DMS53 treated with DMSO at 0.1 percent for 48 hours (cell line): ENCODE data around the gene KLK8.
A peak's percentile ranks its signal among the peaks of the same experiment; 100 is the strongest.

Source experiments
- DNase-seq: peaks from one replicate; lab custom pipeline; 2025; ENCODE audit not compliant: unreplicated experiment; lab: John Stamatoyannopoulos, UW

Gene KLK8, protein sequence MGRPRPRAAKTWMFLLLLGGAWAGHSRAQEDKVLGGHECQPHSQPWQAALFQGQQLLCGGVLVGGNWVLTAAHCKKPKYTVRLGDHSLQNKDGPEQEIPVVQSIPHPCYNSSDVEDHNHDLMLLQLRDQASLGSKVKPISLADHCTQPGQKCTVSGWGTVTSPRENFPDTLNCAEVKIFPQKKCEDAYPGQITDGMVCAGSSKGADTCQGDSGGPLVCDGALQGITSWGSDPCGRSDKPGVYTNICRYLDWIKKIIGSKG

DNA sequence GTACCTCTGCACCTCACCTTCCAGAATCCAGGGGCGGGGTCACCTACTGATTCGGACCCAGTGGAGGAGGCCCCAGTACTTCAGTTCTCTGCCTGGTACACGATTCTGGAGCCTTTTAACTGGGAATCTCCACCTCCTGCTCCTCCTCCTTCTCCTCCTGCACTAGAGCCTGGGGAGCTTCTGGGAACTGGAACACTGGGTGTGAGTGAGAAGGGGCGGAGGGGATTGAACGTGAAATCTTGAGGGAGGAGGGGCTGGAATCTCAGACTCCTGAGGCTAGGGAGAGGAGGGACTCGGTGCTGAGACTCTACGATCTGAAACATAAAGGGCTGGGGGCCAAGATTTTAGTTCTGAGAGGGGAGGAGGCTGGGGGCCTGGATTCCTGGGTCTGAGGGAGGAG, at the start of gene KLK8:
Gene KLK8, minus strand, starts transcription at position 90 of the 400 bp plus-strand sequence. CDS start 437 bp downstream, outside the sequence.
- no peak for DNase-seq

DNA sequence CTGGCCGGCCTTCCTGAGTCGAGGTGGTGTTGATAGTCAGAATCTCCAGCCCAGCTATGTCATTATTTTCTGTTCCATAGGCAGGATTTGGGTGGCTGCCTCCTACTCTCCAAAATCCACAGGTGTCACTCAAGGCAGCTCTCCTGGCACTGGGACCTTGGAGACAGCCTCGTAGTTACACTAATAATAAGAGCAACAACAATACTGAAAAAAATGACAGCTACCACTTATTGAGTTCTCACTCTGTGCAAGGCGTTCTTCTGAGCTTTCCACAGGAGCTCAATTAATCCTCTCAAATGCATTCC, 45.6 kb upstream of the KLK8 start:
- DNase-seq, result no peak

DNA sequence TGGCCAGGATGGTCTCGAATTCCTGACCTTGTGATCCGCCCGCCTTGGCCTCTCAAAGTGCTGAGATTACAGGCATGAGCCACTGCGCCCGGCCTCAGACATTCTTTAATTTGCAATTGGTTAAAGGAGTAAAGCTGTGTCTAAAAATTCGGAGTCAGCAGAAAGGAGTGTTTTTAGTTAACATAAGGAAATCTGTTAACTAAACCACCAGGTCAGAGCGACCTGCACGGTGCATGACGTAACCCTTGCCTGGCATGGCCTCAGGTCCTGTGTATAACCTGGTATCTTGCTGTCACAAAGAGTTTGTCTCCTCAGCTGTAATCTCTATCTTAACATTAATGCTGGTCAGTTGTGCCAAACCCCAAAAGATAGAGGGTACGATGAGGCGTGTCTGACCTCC, 42.9 kb upstream of the KLK8 start:
- no peak for DNase-seq

DNA sequence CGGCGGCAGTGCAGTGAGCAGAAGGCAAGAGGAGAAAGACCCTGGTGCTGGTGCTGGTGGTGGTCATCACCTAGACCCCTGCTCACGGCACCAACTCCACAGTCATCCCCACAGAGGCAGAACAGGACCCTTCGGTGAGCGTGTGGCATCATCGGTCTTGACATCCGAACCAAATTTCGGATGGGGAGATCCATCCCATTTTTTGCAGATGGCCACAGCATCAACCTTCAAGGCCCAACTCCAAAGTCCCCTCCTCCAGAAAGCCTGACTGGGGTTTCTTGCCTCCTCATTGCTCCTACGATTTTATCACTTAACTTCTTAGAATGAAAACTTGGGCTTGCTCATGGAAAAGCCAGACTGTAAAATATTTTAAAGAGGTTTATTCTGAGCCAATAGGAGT, 42.1 kb upstream of the KLK8 start:
- DNase-seq, result no peak

DNA sequence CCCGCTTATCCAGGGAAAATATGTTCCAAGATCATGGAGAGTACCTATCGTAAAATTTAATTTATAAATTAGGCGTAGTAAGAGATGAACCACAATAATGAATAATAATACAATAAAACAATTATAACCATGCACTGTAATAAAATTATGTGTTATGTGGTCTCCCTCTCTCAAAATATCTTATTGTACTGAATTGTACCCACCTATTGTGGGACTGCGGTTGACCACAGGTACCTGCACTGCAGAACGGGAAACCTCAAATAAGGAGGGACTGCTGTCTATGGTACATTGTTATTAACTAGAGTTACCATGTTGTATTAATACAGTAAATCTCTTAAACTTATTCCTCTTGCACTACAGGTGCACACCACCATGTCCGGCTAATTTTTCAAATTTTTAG, 38.7 kb upstream of the KLK8 start:
- DNase-seq, result no peak

DNA sequence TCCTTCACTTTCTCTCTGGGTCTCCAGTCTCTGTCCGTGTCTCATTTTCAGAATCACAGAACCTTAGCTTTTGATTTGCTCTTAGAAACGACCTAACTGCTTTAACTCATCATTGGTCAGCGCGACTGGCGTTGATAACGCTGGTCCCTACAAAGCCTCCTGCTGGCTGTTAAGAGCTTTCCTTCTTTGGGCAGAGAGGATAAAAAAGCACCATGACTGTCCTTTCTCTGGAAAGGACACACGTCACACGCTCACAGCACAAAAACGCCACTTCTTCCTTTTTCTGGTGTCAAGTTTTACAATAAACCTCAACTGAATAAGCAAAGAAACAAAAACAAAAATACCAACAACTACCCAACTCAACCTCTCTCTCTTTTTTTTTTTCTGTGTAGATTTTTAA, 35.1 kb upstream of the KLK8 start:
- no peak for DNase-seq

DNA sequence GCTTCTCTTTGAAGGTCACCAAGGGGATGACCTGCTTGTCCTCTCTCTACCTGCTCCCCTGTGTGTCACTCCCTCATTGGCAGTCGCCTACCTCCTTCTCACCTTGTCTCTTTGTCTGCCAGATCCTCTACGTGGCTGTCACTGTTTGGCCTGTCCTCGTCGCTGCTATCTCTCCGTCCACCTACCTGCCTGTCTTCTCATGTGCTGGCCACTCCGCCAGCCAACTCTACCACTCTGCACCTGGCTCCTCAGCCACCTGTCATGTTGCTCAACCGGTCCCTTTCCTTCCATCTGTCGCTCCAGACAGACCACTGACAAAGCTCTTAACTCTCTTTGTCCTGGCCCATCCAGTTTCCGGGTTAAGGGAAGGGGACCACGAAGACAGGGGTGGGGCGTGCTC, 33.3 kb upstream of the KLK8 start, which contains the start of gene KLK12:
Gene KLK12, minus strand, starts transcription at position 299 of the 400 bp plus-strand sequence. CDS start 381 bp downstream, outside the sequence.
- DNase-seq, result peak; percentile 96

DNA sequence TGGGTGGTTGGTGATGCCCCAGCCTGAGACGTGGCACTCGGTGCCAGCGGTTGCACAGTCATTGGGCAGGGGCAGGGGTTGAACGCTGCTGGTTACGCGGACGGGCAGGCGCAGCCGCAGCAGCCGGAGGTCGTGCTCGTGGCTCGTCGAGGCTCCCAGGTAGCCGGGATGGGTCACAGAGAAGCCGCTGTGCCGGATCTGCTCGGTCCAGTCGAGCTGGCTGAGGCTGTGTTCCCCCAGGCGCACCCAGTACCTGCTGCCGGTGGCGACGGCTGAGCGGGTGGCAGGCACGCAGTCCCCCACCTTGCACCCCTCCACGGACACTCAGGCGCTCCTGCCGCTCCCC, 30.4 kb upstream of the KLK8 start:
- DNase-seq, result no peak

DNA sequence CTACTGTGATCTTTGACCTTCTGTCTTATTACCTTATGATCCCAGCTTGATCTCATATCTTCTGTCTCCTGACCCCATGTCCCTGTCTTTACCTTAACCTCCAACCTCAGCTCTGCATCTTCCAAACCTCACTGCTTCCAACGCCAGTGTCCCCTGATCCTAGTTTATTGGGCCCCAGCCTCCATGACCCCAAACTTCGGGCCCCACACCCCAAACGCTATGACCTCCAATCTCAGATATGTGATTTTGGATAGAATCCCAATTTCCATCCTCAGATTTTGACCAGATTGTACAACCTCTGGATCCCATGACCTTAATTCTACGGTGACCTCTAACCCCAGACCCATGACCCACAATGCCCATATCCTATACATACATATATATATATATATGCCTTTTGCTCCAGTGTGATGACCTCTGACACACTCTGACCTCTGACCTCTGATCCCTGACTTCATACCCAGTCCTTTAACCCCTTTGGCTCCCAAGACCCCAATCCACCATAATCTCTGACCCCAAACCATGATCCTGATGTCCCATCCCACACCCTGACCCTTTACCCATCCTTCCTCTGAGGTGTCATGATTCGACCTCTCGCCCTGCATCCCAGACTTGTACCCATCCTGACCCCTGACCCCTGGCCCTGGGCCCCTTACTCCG, 29.9 kb upstream of the KLK8 start:
- no peak for DNase-seq

DNA sequence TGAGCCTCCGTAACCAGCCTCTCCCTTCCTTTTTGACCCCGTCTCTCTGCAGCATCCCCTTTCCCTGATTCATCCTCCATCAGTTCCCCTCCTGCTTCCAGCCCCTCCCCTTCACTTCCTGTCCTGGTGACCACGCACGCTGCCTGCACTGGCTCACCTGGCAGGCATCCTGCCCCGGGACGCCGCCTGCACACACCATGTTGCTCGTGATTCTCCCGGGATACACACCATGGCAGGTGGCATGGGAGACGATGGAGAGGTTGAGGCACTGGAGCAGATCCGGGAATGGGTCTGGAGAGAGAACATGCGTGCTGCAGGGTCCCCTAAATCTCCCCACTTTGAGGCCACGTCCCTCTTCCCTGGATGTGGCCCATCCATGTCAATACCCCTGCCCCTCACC, 29.2 kb upstream of the KLK8 start:
- no peak for DNase-seq

DNA sequence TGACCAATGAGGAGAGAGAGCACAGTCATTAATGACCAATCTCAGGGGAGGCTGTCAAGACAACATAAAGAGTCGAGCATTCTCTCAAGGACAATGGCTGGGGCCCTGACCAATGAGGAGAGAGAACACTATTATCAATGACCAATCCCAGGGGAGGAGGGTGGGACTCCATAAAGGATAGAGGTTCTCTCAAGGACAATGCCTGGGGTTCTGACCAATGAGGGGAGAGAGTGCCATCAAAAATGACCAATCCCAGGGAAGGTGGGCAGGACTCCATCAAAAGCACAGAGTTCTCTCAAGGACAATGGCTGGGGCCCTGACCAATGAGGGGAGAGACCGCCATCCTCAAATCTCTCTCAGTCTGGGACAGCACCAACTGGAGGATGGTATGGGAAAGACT, 28.3 kb upstream of the KLK8 start:
- no peak for DNase-seq

DNA sequence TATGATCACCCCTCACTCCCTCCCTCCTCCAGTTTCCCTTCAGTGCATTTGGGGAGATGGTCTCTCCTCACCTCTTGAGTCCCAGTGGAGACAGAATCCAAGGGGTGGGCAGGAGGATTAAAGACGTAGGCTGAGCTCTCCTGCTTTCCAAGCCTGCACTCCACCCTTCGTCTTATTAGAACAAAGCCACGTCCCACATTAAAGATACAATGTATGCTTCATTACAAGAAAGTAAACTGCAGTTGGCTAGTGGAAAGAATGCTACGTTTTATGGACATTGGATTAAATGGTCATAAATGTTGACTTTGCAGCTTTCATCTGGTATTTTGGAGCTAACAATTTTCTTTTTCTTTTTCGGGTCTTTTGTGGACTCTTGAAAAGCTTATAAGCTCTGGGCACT, 26.5 kb upstream of the KLK8 start:
- DNase-seq, result no peak

DNA sequence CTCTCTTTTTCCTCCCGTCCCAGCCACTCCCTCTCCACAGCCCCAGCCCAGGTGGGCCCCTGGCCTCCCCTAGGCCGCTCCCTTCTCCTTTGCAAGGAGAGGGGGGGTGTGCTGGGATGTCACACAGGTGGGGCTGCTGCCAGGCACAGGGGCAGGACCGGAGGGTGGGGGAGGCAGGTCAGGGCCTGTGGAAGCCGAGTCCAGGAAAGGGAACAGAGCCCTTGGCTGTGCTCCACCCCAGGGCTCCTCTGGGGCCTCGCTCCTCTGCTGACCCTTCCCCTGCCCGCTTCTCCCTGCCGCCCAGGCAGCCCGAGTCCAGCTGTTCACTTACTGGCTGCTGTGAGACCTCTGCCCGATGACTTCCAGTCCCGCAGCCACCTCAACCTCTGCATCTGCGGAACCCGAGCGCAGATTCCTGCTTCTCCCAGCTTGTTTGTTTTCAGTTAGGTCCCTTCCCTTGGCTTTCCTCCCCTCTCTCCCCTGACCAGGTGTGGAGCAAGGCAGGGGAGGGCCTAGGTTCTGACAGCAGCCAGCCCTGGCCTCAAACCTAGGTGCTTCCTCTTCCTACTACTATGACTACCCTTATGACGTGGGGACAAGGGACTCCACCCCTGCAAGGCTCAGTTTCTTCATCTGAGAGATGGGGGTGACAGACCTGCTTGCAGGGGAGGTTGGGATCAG, 25.9 kb upstream of the KLK8 start:
- DNase-seq, result peak; percentile 62

DNA sequence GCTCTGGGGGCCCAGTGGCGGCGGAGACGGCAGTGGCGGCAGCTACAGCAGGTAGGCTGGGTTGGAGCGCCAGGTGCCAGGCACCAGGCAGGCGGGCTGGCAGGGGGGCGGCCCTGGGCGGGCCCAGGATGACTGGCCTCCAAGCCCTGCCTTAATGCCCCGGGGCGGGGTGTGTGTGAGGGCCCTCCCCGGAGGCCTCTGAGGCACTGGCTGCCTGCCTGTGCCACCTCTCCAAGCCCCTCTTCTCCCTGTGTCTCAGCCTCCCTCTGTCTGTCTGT, 25.1 kb upstream of the KLK8 start, which contains the start of gene KLK11:
Gene KLK11, minus strand, starts transcription at position 63 of the 278 bp plus-strand sequence. CDS start 985 bp downstream, outside the sequence.
- DNase-seq, result peak; percentile 83

DNA sequence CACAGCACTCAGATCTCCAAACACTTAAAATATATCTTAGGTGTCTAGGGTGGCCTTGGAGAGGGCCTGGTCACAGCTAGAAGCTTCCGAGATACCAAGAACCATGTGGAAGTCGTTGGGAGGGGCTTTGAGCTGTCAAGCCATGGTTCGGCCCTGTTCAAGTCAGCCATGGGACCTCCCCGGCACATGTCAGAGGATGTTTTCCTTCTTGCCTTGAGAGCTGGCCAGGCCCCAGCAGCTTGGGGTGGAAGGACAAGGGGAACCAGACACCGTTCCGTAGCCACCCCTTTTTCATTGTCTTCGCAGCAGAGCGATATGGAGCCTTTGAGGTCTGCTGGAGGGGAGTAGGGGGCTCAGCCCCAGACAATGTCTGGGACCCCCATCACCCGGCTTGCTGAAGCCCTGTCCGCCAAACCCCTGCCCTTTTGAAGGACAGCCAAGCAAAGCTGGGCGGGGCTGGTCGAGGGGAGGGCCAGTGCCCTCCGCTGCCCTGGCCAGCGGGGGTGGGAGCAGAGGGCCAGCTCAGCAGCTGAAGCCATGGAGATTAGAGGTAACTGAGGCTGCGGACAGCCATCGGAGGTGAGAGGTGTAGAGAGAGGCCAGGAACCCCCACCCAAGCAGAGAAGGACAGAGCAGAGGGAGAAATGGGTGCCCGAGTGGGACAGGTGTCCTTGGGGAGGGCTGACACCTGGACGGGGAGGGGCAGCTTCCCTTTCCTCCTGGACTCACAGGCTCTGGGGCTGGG, 24.6 kb upstream of the KLK8 start:
- DNase-seq, result peak; percentile 42

DNA sequence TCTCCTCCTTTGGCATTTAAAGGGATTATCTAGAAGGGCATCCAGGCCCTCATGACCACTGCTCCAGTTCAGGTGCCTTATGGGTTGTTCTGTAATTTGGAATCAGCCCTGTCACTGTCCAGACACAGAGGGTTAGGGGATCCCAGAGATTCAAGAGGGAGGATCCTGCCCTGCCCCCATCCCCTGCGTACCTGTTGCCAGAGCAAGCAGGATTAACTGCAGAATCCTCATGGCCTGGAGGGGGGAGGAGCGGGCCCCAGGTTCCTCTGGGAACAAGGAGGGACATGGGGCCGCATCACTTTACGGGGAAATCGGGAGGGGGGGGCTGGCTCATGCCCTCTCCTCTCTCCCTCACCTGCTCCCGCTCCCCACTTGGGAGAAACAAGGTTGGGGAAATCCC, 24.0 kb upstream of the KLK8 start:
- peak; percentile 42 for DNase-seq

DNA sequence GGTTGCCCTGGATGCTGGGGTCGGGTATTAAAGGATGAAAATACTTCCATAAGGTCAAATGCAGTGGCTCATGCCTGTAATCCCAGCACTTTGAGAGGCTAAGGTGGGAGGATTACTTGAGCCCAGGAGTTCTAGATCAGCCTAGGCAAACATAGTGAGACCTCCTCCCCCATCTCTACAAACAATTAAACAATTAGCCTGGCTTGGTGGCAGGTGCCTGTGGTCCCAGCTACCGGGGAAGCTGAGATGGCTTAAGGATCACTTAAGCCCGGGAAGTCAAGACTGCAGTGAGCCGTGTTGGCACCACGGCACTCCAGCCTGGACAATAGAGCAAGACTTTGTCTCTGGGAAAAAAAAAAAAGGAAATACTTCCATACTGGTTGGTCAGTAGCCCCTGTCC, 23.5 kb upstream of the KLK8 start:
- DNase-seq, result peak; percentile 86

DNA sequence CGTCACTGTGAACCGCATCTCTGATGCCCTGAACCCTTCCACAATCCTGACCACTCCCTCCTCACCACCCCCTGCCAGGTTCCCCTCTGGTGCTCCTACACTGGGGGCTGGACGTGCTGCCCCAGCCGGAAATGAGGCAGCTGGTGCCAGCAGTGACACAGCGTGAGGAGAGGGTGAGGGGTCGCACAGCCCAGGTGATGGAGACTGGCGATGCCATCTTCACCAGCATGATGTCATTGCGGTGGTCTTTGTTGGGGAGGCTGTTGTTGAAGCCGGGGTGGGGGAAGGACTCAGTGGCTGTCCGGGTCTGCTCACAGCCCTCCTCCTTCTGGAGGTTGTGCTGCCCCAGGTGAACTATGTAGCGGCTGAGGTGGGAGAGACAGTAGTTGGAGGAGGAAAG, 22.5 kb upstream of the KLK8 start:
- DNase-seq, result no peak

DNA sequence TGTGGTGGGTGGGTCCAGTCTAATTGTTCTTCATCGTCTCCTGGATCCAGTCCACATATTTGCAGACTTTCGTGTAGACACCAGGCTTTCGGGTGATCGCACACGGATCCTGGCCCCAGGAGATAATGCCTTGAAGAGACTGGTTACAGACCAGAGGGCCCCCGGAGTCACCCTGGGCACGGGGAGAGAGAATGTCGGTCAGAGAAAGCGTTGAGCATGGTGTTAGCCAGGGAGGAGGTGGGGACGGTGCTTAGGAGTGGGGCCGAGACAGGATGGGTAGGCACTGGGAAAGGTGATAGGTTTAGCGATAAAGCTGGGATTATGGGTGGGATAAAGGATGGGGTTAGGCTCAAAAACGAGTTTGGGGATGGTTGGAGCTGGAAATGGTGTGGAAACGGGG, 21.1 kb upstream of the KLK8 start:
- no peak for DNase-seq

DNA sequence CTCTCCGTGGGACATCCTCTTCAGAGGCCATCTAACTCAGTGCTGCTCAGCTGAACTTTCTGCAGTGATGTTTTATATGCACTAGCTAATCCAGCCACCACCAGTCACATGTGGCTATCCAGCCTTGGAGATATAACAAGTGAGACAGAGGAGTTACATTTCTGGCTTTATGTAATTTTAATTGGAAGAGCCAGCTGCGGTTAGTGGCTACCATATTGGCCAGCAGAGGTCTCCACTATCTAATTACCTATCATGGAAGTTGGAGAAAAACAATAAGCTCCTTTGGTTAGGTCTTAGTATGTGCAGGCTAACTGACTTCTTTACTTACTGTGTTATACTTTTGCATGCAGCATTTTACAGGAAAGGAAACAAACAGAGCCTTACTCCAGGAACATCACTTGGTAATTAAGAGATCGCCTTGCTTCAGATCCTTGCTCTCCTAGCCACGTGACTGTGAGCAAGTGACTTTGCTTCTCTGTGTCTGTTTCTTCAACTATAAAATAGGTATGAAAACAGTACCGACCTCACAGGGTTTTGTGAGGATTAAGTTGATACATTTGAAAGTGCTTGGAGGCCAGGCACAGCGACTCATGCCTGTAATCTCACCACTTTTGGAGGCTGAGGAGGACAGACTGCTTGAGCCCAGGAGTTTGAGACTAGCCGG, 19.7 kb upstream of the KLK8 start:
- peak; percentile 85 for DNase-seq

DNA sequence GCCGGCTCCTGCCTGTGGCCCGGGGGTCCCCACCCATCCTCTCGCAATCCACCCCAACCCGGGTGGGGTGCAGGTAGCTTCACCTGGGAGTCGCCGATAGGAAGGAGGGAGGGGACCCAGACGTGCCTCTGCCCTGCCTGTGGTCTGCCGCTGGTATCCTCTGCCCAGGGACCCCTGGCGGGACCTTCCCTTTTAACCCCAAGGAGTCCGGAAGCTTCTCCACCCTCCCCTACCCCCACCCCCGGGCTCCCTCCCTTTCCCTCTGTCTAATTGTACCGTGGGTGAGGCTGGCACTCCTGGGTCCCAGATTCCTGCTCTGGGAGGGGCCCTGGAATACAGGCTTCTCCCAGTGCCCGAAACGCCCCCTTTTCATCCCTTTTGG, 18.1 kb upstream of the KLK8 start, which contains the start of gene KLK10:
Gene KLK10, minus strand, starts transcription at position 166 of the 382 bp plus-strand sequence. CDS start 579 bp downstream, outside the sequence.
- DNase-seq, result peak; percentile 41
